Activated CD4-positive, alpha-beta T cell treated with anti-CD3 and anti-CD28 coated beads, Interleukin-2, amount 10 ng/mL, durations not matched to agents 7 days and 5 days (primary cell): ENCODE measurements around the gene LCP1. TPM values are rescaled to one million over a fixed set of nuclear protein-coding genes. Genes with fewer than 3 reads are reported as not detected.

ENCODE experiments used
- CTCF ChIA-PET: fragments of 350-600 bp; sonication (Branson Sonifier 250); formaldehyde crosslinking; loops from one replicate; lab custom pipeline; 2021; ENCODE audit warnings: antibody characterized with exemption; lab: Charles Lee
- POLR2A ChIA-PET: fragments of 350-600 bp; sonication (Branson Sonifier 250); formaldehyde crosslinking; loops from one replicate; lab custom pipeline; 2021; ENCODE audit warnings: antibody characterized with exemption; lab: Charles Lee
- DNase-seq: peaks from one replicate; pipeline ENCODE4 v3.0.0-alpha.2; 2020
- H3K27ac Mint-ChIP-seq: one replicate; pipeline ENCODE4 v1.8.0; 2021; ENCODE audit warnings: mild to moderate bottlenecking, moderate library complexity, mixed read lengths
- H3K27me3 Mint-ChIP-seq: one replicate; pipeline ENCODE4 v1.8.0; 2021; ENCODE audit warnings: mixed read lengths
- H3K36me3 Mint-ChIP-seq: one replicate; pipeline ENCODE4 v1.8.0; 2021; ENCODE audit warnings: low read depth, mixed read lengths
- H3K4me1 Mint-ChIP-seq: one replicate; pipeline ENCODE4 v1.8.0; 2021; ENCODE audit warnings: mixed read lengths
- H3K4me3 Mint-ChIP-seq: one replicate; pipeline ENCODE4 v1.8.0; 2021; ENCODE audit warnings: mild to moderate bottlenecking, moderate library complexity, mixed read lengths
- H3K9me3 Mint-ChIP-seq: one replicate; pipeline ENCODE4 v1.8.0; 2021; ENCODE audit warnings: mixed read lengths
- total RNA-seq, 2 experiments: library from RNA; stranded (reverse); gene quantifications; one replicate each; pipeline ENCODE4 v1.2.3, GENCODE V29; 2021

The LCP1 gene
- total RNA-seq, 2 experiments from 2014 or later: 1,260 to 1,323 TPM

DNA sequence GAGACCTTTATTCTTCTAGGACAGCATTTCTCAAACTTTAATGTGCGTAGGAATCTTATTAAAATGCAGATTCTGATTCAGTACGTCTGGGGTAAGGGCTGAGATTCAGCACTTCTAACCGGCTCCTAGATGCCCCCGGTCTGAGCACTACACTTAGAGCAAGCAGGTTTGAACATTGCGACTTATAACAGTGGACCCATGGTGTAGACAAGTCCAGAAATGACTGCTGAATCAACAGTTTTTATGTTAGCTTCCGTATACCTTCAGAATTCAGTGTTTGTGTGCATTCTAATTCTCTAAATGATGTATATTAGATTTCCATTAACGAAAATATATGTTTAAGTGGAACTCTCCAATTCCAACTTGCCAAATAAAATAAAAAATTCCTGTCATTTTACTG, 59.7 kb downstream of the LCP1 start:
- H3K27me3 Mint-ChIP-seq: peaks cover 17% of the 10 kb centered on the region
- no peak overlapping the region for H3K27ac Mint-ChIP-seq
- DNase-seq: no peak
- no peaks in the 10 kb centered on the region for H3K9me3 Mint-ChIP-seq
- H3K4me1 Mint-ChIP-seq: peaks cover 28% of the 10 kb centered on the region
- CTCF ChIA-PET: interaction anchor here (0.6 kb wide), 1 partner anchor 1503 kb away, joined by 3 read pairs; no protein-coding TSS in a partner anchor
- no peak overlapping the region for H3K4me3 Mint-ChIP-seq
- H3K36me3 Mint-ChIP-seq: peaks cover 17% of the 10 kb centered on the region
- POLR2A ChIA-PET: no interaction called here

DNA sequence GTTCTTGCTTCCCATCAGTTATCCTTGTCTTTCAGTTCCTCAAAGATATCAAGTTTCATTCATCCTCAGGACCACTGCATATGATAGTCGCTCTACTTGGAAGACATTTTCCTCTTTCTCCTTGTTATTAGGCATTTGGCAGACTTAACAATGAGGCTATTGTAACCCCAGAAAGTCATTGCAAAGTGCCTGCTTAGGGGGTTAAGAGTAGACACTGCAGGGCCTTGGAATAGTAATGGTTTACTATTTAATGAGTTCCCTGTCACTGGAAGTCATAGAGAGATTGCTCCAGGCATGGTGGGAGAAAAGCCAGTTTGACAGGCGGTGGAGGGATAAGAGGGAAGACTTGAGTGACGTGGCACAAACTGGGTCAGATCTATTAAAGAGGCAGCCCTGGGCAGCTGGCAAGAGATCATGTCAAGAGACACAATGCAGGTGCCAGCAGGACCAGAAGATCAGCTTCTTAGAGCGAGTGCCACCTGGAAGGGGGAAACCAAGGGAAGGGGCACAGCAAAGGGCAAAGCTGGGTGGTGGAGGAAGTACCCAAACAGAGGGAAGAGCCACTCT, 60.3 kb downstream of the LCP1 start:
- H3K4me1 Mint-ChIP-seq: peaks cover 23% of the 10 kb centered on the region
- ChIA-PET POLR2A (interaction anchor here (0.6 to 0.7 kb wide), 2 partner anchors 29 to 130 kb away, joined by 3 to 5 read pairs; no protein-coding TSS in a partner anchor), CTCF (interaction anchor here (0.6 to 1.5 kb wide), 2 partner anchors 200 to 1503 kb away, joined by 3 read pairs; no protein-coding TSS in a partner anchor)
- DNase-seq: no peak
- H3K36me3 Mint-ChIP-seq: peaks cover 12% of the 10 kb centered on the region
- H3K27me3 Mint-ChIP-seq: peaks cover 20% of the 10 kb centered on the region
- no peak overlapping the region for H3K27ac Mint-ChIP-seq
- no peak overlapping the region for H3K4me3 Mint-ChIP-seq
- H3K9me3 Mint-ChIP-seq: no peaks in the 10 kb centered on the region

DNA sequence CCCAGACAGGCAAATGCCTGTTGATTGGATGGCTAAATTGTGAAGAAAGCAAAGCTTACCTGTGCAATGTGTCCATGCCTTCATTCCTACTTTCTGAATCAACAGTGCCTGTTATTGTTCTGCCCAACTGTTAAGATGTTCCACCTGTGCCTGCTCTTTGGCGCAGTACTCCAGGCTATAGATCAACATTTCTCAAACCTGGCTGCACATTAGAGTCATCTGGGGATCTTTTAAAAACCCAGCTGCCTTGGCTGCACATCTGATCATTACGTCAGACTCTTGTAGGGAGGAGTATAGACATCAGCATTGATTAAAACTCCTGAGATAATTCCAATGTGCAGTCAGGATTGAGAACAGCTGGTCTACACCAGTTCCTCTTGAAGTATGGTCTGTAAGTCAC, 60.9 kb downstream of the LCP1 start:
- peaks cover 17% of the 10 kb centered on the region for H3K4me1 Mint-ChIP-seq
- H3K4me3 Mint-ChIP-seq: no peak overlapping the region
- no peak for DNase-seq
- peaks cover 6% of the 10 kb centered on the region for H3K36me3 Mint-ChIP-seq
- CTCF ChIA-PET: interaction anchor here (1.5 kb wide), 1 partner anchor 200 kb away, joined by 3 read pairs; no protein-coding TSS in a partner anchor
- no peaks in the 10 kb centered on the region for H3K9me3 Mint-ChIP-seq
- no peak overlapping the region for H3K27ac Mint-ChIP-seq
- peaks cover 20% of the 10 kb centered on the region for H3K27me3 Mint-ChIP-seq
- POLR2A ChIA-PET: interaction anchor here (0.7 kb wide), 1 partner anchor 130 kb away, joined by 5 read pairs; no protein-coding TSS in a partner anchor

DNA sequence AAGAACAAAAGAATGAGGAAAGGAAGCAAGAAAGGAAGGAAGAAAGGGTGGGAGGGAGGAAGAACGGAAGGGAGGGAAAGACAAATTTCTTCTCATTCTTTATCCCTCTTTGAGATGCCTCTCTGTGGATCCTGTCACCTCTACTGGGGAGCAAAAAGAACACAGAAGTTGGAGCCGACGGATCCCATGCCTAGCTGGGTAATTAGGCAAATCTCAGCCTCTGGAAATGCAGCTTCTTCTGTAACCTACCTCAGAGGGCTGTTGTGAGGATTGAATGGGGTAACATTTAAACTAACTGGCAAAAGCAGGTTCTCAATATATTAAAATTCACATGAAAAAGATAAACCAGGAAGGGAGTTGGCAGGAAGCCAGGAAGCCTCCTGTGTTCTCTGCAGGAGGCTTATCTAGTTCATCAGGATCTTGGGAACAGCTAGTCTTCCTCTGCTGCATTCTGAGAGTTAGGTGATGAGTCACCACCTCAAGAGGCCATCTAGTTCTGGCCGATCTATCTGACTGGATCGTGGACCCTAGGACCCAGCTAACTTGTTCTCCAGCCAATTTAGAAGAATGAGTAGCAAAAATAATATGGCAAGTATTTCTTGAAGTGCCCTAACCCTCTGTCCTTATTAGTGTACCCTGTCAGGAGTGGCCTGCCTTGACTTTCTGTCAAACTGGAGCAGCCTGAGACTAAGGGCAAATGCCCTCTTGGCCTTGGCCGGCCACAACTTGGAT, 61.9 kb downstream of the LCP1 start:
- peaks cover 7% of the 10 kb centered on the region for H3K4me1 Mint-ChIP-seq
- H3K9me3 Mint-ChIP-seq: no peaks in the 10 kb centered on the region
- no peak overlapping the region for H3K27ac Mint-ChIP-seq
- POLR2A ChIA-PET: no interaction called here
- no peaks in the 10 kb centered on the region for H3K36me3 Mint-ChIP-seq
- no peak overlapping the region for H3K4me3 Mint-ChIP-seq
- CTCF ChIA-PET: interaction anchor here (0.9 to 1.5 kb wide), 3 partner anchors 9 to 201 kb away, joined by 3 read pairs; no protein-coding TSS in a partner anchor
- H3K27me3 Mint-ChIP-seq: peaks cover 23% of the 10 kb centered on the region
- DNase-seq: no peak

DNA sequence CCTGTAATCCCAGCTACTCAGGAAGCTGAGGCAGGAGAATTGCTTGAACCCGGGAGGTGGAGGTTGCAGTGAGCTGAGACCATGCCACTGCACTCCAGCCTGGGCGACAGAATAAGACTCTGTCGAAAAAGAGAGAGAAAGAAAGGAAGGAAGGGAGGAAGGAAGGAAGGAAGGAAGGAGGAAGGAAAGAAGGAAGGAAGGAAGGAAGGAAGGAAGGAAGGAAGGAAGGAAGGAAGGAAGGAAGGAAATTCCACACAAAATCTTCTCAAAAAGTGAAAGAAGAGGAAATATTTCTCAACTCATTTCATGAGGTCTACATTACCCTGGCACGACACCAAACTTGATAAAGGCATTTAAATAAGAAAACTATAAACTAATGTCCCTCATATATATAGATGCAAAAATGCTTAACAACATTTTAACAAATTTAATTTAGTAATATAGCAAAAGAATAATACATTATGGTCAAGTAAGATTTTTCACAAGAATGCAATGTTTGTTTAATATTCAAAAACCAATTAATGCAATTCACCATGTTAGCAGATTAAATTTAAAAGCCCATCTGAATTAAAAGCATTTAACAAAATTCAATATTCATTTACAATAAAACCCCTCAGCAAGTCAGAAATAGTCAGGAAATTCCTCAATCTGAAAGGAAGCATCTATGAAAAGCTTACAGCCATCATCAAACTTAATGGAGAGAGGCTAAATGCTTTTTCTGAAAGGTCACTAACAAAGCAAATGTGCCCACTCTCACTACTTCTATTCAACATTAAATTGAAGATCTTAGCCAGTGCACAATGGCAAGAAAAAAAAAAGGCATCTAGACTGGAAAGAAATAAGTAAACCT, 65.1 kb downstream of the LCP1 start:
- no peak overlapping the region for H3K4me3 Mint-ChIP-seq
- peaks cover 26% of the 10 kb centered on the region for H3K27me3 Mint-ChIP-seq
- no peaks in the 10 kb centered on the region for H3K9me3 Mint-ChIP-seq
- H3K27ac Mint-ChIP-seq: no peak overlapping the region
- no peaks in the 10 kb centered on the region for H3K36me3 Mint-ChIP-seq
- ChIA-PET CTCF (no interaction called here), POLR2A (no interaction called here)
- no peak for DNase-seq
- H3K4me1 Mint-ChIP-seq: no peaks in the 10 kb centered on the region

DNA sequence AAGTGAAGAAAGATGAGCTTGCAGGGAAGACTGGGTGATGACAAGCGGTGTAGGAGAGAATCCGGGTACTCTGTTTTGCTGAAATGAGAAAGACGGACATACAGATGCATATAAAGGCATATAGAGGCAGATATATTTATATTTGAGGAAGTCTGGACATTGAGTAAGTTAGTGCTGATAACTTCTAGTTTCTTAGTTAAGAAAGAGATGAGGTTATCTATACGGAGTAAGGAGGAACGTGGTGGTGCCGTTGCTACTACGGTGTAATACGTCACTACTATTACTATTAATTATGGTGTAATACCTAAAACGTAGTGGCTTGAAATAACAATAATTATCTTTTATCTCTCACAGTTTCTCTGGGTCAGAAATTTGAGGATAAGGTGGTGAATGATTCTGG, 67.4 kb downstream of the LCP1 start:
- no peaks in the 10 kb centered on the region for H3K9me3 Mint-ChIP-seq
- H3K27me3 Mint-ChIP-seq: peaks cover 33% of the 10 kb centered on the region
- no peak overlapping the region for H3K4me3 Mint-ChIP-seq
- peaks cover 1% of the 10 kb centered on the region for H3K4me1 Mint-ChIP-seq
- ChIA-PET POLR2A (no interaction called here), CTCF (interaction anchor here (1.3 kb wide), 1 partner anchor 18 kb away, joined by 3 read pairs; no protein-coding TSS in a partner anchor)
- no peak overlapping the region for H3K27ac Mint-ChIP-seq
- no peak for DNase-seq
- no peaks in the 10 kb centered on the region for H3K36me3 Mint-ChIP-seq

DNA sequence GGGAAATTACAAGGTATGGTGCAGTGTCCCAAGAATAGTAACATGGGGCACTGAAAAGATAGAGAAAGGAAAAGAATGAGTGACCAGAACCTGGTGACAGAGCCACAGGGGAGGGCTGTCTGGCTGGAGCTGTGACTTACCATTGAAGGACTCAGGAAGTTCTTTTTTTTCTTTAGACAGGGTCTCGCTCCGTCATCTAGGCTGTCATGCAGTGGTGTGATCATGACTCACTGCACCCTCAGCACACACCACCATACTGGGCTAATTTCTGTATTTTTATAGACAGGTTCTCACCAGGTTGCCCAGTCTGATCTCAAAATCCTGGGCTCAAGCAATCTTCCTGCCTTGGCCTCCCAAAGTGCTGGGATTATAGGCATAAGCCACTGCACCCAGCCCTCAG, 68.4 kb downstream of the LCP1 start:
- Mint-ChIP-seq H3K4me1 (peaks cover 5% of the 10 kb centered on the region), H3K36me3 (no peaks in the 10 kb centered on the region), H3K4me3 (no peak overlapping the region), H3K9me3 (no peaks in the 10 kb centered on the region), H3K27me3 (peaks cover 28% of the 10 kb centered on the region), H3K27ac (no peak overlapping the region)
- ChIA-PET POLR2A (no interaction called here), CTCF (no interaction called here)
- DNase-seq: no peak

DNA sequence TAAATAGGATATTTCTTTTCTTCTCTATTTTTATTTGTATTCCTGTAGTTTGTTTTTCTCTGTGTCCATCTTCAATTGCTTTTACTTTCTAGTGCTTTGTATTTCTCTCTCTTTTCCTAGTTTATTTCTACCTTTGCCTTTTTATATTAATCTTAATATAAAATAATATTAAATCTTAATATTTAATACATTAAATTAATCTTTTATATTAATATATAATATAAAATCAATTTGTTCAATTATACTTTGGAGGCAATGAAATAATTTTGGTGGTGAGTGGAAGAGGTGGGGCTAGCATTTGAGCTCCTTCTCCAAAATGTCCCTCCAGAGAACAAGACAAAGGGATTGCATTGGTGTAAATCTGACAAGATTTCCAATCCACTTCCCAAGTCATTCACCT, 70.8 kb downstream of the LCP1 start:
- peaks cover 13% of the 10 kb centered on the region for H3K4me1 Mint-ChIP-seq
- ChIA-PET CTCF (no interaction called here), POLR2A (no interaction called here)
- peaks cover 19% of the 10 kb centered on the region for H3K27me3 Mint-ChIP-seq
- no peak overlapping the region for H3K27ac Mint-ChIP-seq
- no peak overlapping the region for H3K4me3 Mint-ChIP-seq
- H3K36me3 Mint-ChIP-seq: no peaks in the 10 kb centered on the region
- no peak for DNase-seq
- H3K9me3 Mint-ChIP-seq: no peaks in the 10 kb centered on the region

DNA sequence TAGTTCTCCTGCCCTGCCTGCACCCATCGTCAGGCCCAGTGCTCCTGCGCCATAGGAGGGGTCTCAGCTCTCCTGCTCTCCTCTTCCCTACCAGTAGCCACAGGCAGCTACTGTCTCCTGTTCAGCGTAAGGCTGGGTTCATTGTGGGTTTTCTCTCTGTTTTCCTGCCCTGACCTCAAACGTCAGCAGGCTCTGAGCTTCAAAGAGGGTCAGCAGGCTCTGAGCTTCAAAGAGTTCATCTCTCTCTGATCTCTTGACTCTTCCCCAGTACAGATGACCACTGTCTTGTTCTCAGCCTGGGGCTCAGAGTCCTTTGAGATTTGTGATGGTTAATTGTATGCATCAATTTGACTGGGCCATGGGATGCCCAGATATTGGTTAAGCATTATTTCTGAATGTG, 72.5 kb downstream of the LCP1 start:
- Mint-ChIP-seq H3K27ac (no peak overlapping the region), H3K36me3 (no peaks in the 10 kb centered on the region), H3K4me1 (peaks cover 14% of the 10 kb centered on the region), H3K4me3 (no peak overlapping the region), H3K27me3 (peaks cover 15% of the 10 kb centered on the region), H3K9me3 (no peaks in the 10 kb centered on the region)
- DNase-seq: no peak
- CTCF ChIA-PET: interaction anchor here (0.9 kb wide), 1 partner anchor 27 kb away, joined by 4 read pairs; no protein-coding TSS in a partner anchor
- POLR2A ChIA-PET: no interaction called here

DNA sequence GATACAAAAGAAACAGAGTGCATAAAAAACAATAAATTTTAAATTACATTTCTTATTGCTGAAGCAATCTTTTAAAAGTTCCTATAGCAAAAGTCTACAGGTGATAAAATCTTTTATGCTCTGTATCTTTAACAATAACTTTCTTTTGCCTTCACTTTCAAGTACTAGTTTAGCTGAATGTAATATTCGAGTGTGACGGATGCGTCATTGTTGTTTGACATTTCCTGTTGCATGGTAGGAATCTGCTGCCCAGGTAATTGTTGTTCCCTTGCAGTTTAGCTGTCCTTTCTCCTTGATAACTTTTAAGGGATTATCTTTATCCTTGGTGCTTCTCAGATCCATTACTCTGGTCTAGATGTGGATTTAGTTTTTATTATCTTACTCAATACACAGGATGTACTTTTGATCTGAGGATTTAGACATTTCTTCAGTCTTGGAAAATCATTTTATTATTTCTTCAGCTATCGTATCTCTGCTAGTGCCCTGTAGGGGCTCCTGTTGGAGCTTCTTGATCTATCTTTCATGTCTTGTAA, 75.1 kb downstream of the LCP1 start:
- H3K36me3 Mint-ChIP-seq: no peaks in the 10 kb centered on the region
- no peak overlapping the region for H3K27ac Mint-ChIP-seq
- H3K27me3 Mint-ChIP-seq: peaks cover 17% of the 10 kb centered on the region
- H3K4me1 Mint-ChIP-seq: peaks cover 14% of the 10 kb centered on the region
- H3K9me3 Mint-ChIP-seq: no peaks in the 10 kb centered on the region
- ChIA-PET CTCF (interaction anchor here (1.6 to 1.7 kb wide), 2 partner anchors 10 to 20 kb away, joined by 4 to 6 read pairs; no protein-coding TSS in a partner anchor), POLR2A (no interaction called here)
- H3K4me3 Mint-ChIP-seq: no peak overlapping the region
- no peak for DNase-seq

DNA sequence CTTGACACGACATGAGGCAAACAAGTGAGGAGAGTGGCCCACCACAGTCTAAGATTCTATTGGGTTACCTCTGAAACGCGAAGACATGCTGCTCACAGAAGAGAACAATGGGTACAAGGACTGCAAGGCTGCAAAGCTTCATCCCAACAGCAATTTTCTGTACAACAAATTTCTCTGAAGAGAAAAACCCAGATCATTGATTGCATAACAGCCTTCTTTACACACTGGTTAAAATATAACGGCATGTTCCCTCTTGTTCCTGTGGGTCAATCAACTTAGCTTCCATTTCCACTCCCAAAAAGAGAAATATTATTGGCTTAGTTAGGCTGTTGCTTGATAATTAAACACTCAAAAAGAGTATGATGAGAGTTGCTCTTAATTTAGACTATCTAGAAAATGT, 77.1 kb downstream of the LCP1 start, which contains the start of gene CPB2:
CPB2 (minus strand) TSS at position 166 of the 400 bp plus-strand sequence; CDS start at position 142, 24 bp downstream.
- H3K4me1 Mint-ChIP-seq: peaks cover 14% of the 10 kb centered on the region
- H3K27ac Mint-ChIP-seq: no peak within 1 kb of the TSS
- ChIA-PET POLR2A (no interaction called here), CTCF (interaction anchor here (0.7 kb wide), 1 partner anchor 74 kb away, joined by 3 read pairs; no protein-coding TSS in a partner anchor)
- H3K36me3 Mint-ChIP-seq: no peaks in the 10 kb centered on the region
- no peak within 1 kb of the TSS for H3K4me3 Mint-ChIP-seq
- H3K9me3 Mint-ChIP-seq: no peaks in the 10 kb centered on the region
- H3K27me3 Mint-ChIP-seq: peaks cover 9% of the 10 kb centered on the region
- DNase-seq: no peak

DNA sequence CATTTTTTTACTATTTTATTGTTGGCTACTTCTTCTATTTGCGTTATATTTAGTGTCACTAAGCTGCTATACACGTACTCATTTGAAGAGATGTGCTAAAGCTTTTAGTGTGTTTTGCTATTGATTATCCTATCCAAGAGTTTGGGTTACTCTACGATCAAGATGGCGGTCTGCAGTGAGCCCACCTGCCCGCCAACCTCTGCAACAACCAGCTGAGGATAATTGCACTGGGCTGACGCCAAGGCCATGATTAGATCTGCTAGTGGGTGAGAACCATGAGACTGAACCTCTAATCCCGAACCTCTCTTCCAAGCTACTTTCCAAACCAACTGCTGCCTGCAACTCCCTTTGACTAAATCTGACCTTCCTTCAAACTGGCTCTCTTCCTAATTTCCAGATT, 78.9 kb downstream of the LCP1 start:
- Mint-ChIP-seq H3K4me1 (peaks cover 9% of the 10 kb centered on the region), H3K9me3 (no peaks in the 10 kb centered on the region), H3K36me3 (no peaks in the 10 kb centered on the region), H3K27ac (no peak overlapping the region), H3K4me3 (no peak overlapping the region), H3K27me3 (peaks cover 9% of the 10 kb centered on the region)
- ChIA-PET CTCF (interaction anchor here (1.1 to 1.5 kb wide), 2 partner anchors 17 to 23 kb away, joined by 3 to 4 read pairs; no protein-coding TSS in a partner anchor), POLR2A (no interaction called here)
- DNase-seq: no peak
